IPS DF 6.9 (cell line): Measurements from ENCODE around the gene DOLPP1.

Source experiments
- DNase-seq: peaks from one replicate; pipeline ENCODE4 v3.0.0-alpha.2; 2013; ENCODE audit warnings: low read depth, low spot score
- H3K27ac ChIP-seq: one replicate; pipeline ENCODE4 v1.5.1; 2013; ENCODE audit warnings: low read length, control low read depth
- H3K27me3 ChIP-seq: 2 replicates; pipeline ENCODE4 v1.6.1; 2013; ENCODE audit warnings: mild to moderate bottlenecking, low read length; ENCODE audit not compliant: control insufficient read depth, insufficient read depth
- H3K36me3 ChIP-seq: 2 replicates; pipeline ENCODE4 v1.6.1; 2013; ENCODE audit warnings: low read length; ENCODE audit not compliant: control insufficient read depth, insufficient read depth
- H3K4me1 ChIP-seq: 2 replicates; pipeline ENCODE4 v1.6.1; 2013; ENCODE audit warnings: low read length; ENCODE audit not compliant: control insufficient read depth, insufficient read depth
- H3K4me3 ChIP-seq: 2 replicates; pipeline ENCODE4 v1.5.1; 2013; ENCODE audit warnings: mild to moderate bottlenecking, low read length
- H3K9me3 ChIP-seq: 2 replicates; pipeline ENCODE4 v1.6.1; 2013; ENCODE audit warnings: low read length, inconsistent platforms; ENCODE audit not compliant: control insufficient read depth, insufficient read depth
- WGBS: extraction: QIAGEN DNeasy Blood & Tissue Kit; methylation state at CpG from one replicate; pipeline ENCODE4 v1.1.7; 2013; ENCODE audit warnings: mixed read lengths, missing lambda C conversion rate; ENCODE audit not compliant: insufficient read length, insufficient coverage; 5-methylcytosine and 5-hydroxymethylcytosine counted together

The DOLPP1 gene

GRCh38 chr9:129040113-129040643 is 40.7 kb upstream of the DOLPP1 start:
- H3K27me3 ChIP-seq, result no peaks in the 10 kb centered on the region
- H3K4me3 ChIP-seq, result no peak overlapping the region
- no peak for DNase-seq
- WGBS, result no CpG with 5 or more reads among the region's 12 CpGs
- 0 out of 2 replicates have a peak, but pooled peaks cover 3% of the 10 kb centered on the region for H3K4me1 ChIP-seq
- H3K27ac ChIP-seq, result no peak overlapping the region
- H3K36me3 ChIP-seq, result peaks cover 9% of the 10 kb centered on the region
- H3K9me3 ChIP-seq, result no peaks in the 10 kb centered on the region

- Histone ChIP-seq H3K9me3 (no peaks in the 10 kb centered on the region), H3K4me1 (0 out of 2 replicates have a peak, but pooled peaks cover 3% of the 10 kb centered on the region), H3K27me3 (no peaks in the 10 kb centered on the region), H3K36me3 (peaks cover 9% of the 10 kb centered on the region), H3K27ac (no peak overlapping the region), H3K4me3 (no peak overlapping the region)
- DNase-seq, result no peak
- no CpG with 5 or more reads among the region's 16 CpGs for WGBS
Observed at GRCh38 chr9:129042016-129042415, 38.9 kb upstream of the DOLPP1 start.

- no peak for DNase-seq
- no peaks in the 10 kb centered on the region for H3K27me3 ChIP-seq
- H3K4me1 ChIP-seq, result no peaks in the 10 kb centered on the region
- H3K36me3 ChIP-seq, result peaks cover 19% of the 10 kb centered on the region
- H3K27ac ChIP-seq, result no peak overlapping the region
- H3K4me3 ChIP-seq, result no peak overlapping the region
- no CpG with 5 or more reads among the region's 8 CpGs for WGBS
- no peaks in the 10 kb centered on the region for H3K9me3 ChIP-seq
Observed at GRCh38 chr9:129052592-129052991, 28.3 kb upstream of the DOLPP1 start.

GRCh38 chr9:129053020-129053419 is 27.9 kb upstream of the DOLPP1 start:
- H3K27me3 ChIP-seq, result no peaks in the 10 kb centered on the region
- H3K4me1 ChIP-seq, result no peaks in the 10 kb centered on the region
- no peak overlapping the region for H3K27ac ChIP-seq
- no peaks in the 10 kb centered on the region for H3K9me3 ChIP-seq
- WGBS, result no CpG with 5 or more reads among the region's 6 CpGs
- H3K36me3 ChIP-seq, result peaks cover 19% of the 10 kb centered on the region
- DNase-seq, result no peak
- H3K4me3 ChIP-seq, result no peak overlapping the region

GRCh38 chr9:129054163-129054851 is 26.6 kb upstream of the DOLPP1 start:
- no peak for DNase-seq
- no peaks in the 10 kb centered on the region for H3K9me3 ChIP-seq
- no peaks in the 10 kb centered on the region for H3K4me1 ChIP-seq
- WGBS, result no CpG with 5 or more reads among the region's 5 CpGs
- no peaks in the 10 kb centered on the region for H3K27me3 ChIP-seq
- no peak overlapping the region for H3K4me3 ChIP-seq
- peaks cover 16% of the 10 kb centered on the region for H3K36me3 ChIP-seq
- no peak overlapping the region for H3K27ac ChIP-seq

GRCh38 chr9:129058965-129059795 is 21.7 kb upstream of the DOLPP1 start:
- Histone ChIP-seq H3K27me3 (no peaks in the 10 kb centered on the region), H3K4me3 (no peak overlapping the region), H3K27ac (no peak overlapping the region), H3K36me3 (peaks cover 16% of the 10 kb centered on the region), H3K4me1 (no peaks in the 10 kb centered on the region), H3K9me3 (no peaks in the 10 kb centered on the region)
- no CpG with 5 or more reads among the region's 21 CpGs for WGBS
- DNase-seq, result no peak

GRCh38 chr9:129059796-129060785 is 20.8 kb upstream of the DOLPP1 start:
- Histone ChIP-seq H3K4me3 (no peak overlapping the region), H3K27me3 (no peaks in the 10 kb centered on the region), H3K4me1 (no peaks in the 10 kb centered on the region), H3K36me3 (peaks cover 16% of the 10 kb centered on the region), H3K27ac (no peak overlapping the region), H3K9me3 (no peaks in the 10 kb centered on the region)
- DNase-seq, result no peak
- no CpG with 5 or more reads among the region's 37 CpGs for WGBS

- no peak for DNase-seq
- peaks cover 16% of the 10 kb centered on the region for H3K36me3 ChIP-seq
- no peak overlapping the region for H3K27ac ChIP-seq
- H3K9me3 ChIP-seq, result no peaks in the 10 kb centered on the region
- no CpG with 5 or more reads among the region's 12 CpGs for WGBS
- no peaks in the 10 kb centered on the region for H3K4me1 ChIP-seq
- H3K4me3 ChIP-seq, result no peak overlapping the region
- H3K27me3 ChIP-seq, result no peaks in the 10 kb centered on the region
Observed at GRCh38 chr9:129060991-129061390, 19.9 kb upstream of the DOLPP1 start.

- no peak for DNase-seq
Observed at GRCh38 chr9:129063061-129063460, 17.9 kb upstream of the DOLPP1 start.

GRCh38 chr9:129064499-129064908 is 16.4 kb upstream of the DOLPP1 start:
- no CpG with 5 or more reads among the region's 8 CpGs for WGBS
- peaks cover 24% of the 10 kb centered on the region for H3K36me3 ChIP-seq
- no peaks in the 10 kb centered on the region for H3K4me1 ChIP-seq
- no peak overlapping the region for H3K27ac ChIP-seq
- no peak for DNase-seq
- no peak overlapping the region for H3K4me3 ChIP-seq
- H3K27me3 ChIP-seq, result no peaks in the 10 kb centered on the region
- no peaks in the 10 kb centered on the region for H3K9me3 ChIP-seq

More at GRCh38 chr9:129063061-129063460, 17.9 kb upstream of the DOLPP1 start:
- no CpG with 5 or more reads among the region's 9 CpGs for whole genome bisulfite sequencing
- Histone ChIP-seq H3K36me3 (peaks cover 20% of the 10 kb centered on the region), H3K27me3 (no peaks in the 10 kb centered on the region), H3K4me3 (no peak overlapping the region), H3K27ac (no peak overlapping the region), H3K4me1 (no peaks in the 10 kb centered on the region), H3K9me3 (no peaks in the 10 kb centered on the region)
